Neural cell (in vitro differentiated cells): ENCODE results near the gene SH3BP5L.

Experiments
- CTCF ChIP-seq: fragments of 450-650 bp; IDR thresholded peaks from 2 replicates; pipeline ENCODE4 v1.5.1; 2014; ENCODE audit warnings: antibody characterized with exemption, mild to moderate bottlenecking, moderate library complexity; ENCODE audit not compliant: poor library complexity, severe bottlenecking
- EP300 ChIP-seq: fragments of 450-650 bp; conservative IDR thresholded peaks from 2 replicates; pipeline ENCODE4 v1.6.1; 2014; ENCODE audit warnings: antibody characterized with exemption, mild to moderate bottlenecking, moderate library complexity; ENCODE audit not compliant: poor library complexity, severe bottlenecking
- EZH2 ChIP-seq: fragments of 200-600, 300-800 bp; shearing (Covaris generic), sonication (generic); IDR thresholded peaks from 2 replicates; pipeline ENCODE4 v1.6.1; 2014; ENCODE audit warnings: antibody characterized with exemption, low read length, borderline replicate concordance, mild to moderate bottlenecking; ENCODE audit not compliant: insufficient read depth, poor library complexity, severe bottlenecking
- MXI1 ChIP-seq: fragments of 450-650 bp; conservative IDR thresholded peaks from 2 replicates; pipeline ENCODE4 v1.6.1; 2014; ENCODE audit warnings: antibody characterized with exemption, mild to moderate bottlenecking; ENCODE audit not compliant: poor library complexity, severe bottlenecking
- RAD21 ChIP-seq: fragments of 450-650 bp; conservative IDR thresholded peaks from 2 replicates; pipeline ENCODE4 v1.6.1; 2014; ENCODE audit warnings: antibody characterized with exemption, mild to moderate bottlenecking, moderate library complexity
- REST ChIP-seq: IDR thresholded peaks from 2 replicates; pipeline ENCODE4 v1.6.1; 2012; ENCODE audit warnings: borderline replicate concordance
- SMC3 ChIP-seq: fragments of 450-650 bp; conservative IDR thresholded peaks from 2 replicates; pipeline ENCODE4 v1.6.1; 2014; ENCODE audit warnings: antibody characterized with exemption, mild to moderate bottlenecking, moderate library complexity; ENCODE audit not compliant: poor library complexity
- TAF1 ChIP-seq: IDR thresholded peaks from 2 replicates; pipeline ENCODE4 v1.6.1; 2012; ENCODE audit warnings: low read depth

GRCh38 chr1:248831842-248832241 is 6.1 kb upstream of the SH3BP5L start:
- TF ChIP-seq CTCF: no peak
- TF ChIP-seq EZH2: no peak
- no peak for TF ChIP-seq EP300
- TF ChIP-seq REST: no peak
- TF ChIP-seq MXI1: no peak
- no peak for TF ChIP-seq TAF1
- no peak for TF ChIP-seq SMC3
- TF ChIP-seq RAD21: no peak
